HG03457 (cell line): ENCODE data around the gene PTRHD1.

ENCODE experiments used
- ATAC-seq: cut with Tn5 transposase; IDR thresholded peaks from one replicate; pipeline ENCODE4 v1.9.1; 2021; ENCODE audit warnings: moderate number of reproducible peaks; ENCODE audit not compliant: unreplicated experiment

The PTRHD1 gene

GRCh38 chr2:24763843-24764242 lies 29.3 kb downstream of the PTRHD1 start:
- no peak for ATAC-seq

DNA sequence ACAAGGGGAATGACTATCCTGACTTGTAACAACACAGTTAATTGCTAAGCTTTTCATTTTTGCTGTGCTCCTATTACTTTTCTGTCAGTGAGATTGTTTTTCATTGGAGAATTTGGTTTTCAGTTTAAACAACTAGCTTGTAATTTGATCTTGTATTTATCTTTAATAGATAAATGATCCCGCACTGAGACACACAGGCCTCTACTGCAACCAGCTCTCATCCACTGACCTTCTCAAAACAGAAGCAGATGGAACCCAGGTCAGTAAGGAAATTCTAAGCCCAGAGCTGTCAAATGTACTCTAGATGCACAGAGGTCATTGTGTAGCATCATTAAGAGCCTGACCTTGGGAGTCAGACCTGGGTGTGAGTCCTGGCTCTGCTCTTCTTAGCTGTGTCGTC lies 30.7 kb downstream of the PTRHD1 start:
- no peak for ATAC-seq

DNA sequence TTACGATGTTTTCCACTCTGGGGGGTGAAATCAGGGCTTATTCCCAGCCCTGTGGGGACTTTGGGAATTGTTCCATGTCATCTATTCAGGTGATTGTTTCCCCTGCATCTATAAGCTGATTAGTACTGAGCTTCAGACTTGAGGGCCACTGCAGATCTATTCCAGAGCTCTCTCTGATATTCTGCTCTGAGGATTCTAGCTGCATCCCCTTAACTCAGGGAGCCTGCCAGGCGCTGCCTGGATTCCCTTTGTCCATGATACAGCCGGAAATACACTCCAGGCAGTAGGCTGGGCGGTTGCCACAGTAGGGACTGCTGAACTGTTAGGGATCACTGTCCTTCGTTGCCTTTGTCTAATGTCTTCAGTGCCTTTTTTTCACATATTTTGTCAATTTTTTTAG lies 31.3 kb downstream of the PTRHD1 start:
- no peak for ATAC-seq

GRCh38 chr2:24756789-24757188 lies 36.4 kb downstream of the PTRHD1 start:
- ATAC-seq, result no peak

GRCh38 chr2:24754985-24755705 lies 38.0 kb downstream of the PTRHD1 start:
- no peak for ATAC-seq

- no peak for ATAC-seq
Measured at GRCh38 chr2:24749069-24749691, 44.0 kb downstream of the PTRHD1 start.

DNA sequence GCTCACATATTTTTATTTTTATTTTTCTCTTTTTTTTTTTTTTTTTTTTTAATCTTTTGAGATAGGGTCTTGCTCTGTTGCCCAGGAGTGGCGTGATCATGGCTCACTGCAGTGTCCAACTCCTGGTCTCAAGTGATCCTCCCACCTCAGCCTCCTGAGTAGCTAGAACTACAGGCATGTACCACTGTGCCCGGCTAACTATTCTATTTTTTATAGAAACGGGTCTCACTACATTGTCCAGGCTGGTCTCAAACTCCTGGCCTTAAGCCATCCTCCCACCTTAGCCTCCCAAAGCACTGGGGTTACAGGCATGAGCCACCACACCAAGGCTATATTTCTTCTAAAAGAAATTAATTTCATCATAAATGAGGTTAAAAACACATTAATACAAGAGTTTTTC lies 45.9 kb downstream of the PTRHD1 start:
- no peak for ATAC-seq

DNA sequence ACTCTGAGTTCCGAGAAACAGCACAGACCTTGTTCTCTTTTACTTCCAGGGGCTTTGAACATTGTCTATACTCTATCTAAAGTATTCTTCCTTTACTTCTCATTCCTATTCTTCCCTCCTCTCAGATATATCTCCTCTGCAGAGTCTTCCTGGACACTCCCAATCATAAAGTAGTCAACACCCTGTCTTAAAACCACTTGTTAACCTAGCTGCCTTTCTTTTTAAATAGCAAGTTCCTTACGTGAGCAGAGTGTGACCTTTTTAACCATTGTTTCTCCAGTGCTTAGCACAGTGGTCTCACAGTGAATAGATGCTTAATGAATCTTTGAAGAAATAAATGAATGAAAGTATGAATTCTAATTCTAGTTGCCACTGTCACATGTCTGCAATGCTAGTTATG lies 47.4 kb downstream of the PTRHD1 start:
- no peak for ATAC-seq

- ATAC-seq, result no peak
Measured at GRCh38 chr2:24744356-24744755, 48.8 kb downstream of the PTRHD1 start.

DNA sequence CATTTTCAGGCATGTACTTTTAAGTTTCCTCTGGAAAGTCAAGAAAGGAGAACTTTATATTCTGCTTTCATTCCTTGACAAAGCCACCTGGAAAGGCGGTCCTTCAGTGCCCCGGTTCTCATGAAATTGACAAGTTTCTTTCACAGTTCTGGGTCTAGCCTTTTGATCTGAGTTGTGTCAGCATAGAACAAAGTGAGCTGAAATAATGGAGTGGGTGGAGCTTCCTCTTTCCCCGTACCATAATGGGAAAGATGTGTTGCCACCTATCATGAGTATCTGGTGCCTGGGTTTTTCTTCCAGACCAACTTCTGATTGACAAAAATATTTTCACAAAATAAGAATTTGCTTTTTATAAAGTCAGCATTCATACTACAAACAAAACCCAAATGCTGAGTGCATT lies 49.3 kb downstream of the PTRHD1 start:
- ATAC-seq, result no peak

GRCh38 chr2:24742730-24743129 lies 50.5 kb downstream of the PTRHD1 start:
- no peak for ATAC-seq

DNA sequence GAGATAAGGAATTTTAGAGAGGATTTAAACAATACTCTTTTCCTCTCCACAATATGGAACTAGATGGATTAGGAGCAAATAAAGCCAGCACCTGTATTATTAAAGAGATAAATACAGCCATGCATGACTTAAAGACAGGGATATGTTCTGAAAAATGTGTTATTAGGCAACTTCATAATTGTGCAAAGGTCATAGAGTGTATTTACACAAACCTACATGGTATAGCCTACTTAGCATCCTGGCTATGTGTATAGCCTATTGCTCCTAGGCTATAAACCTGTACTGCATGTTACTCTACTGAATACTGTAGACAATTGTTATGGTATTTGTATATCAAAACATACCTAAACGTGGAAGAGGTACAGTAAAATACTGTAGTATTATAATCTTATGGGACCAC lies 53.0 kb downstream of the PTRHD1 start:
- no peak for ATAC-seq
